HepG2 (cell line): Measurements from ENCODE around the gene UBAC2. TPM values are rescaled to one million over a fixed set of nuclear protein-coding genes. Genes with fewer than 3 reads are reported as not detected.

Source experiments
- BORCS8-MEF2B ChIP-seq: sonication (generic); formaldehyde crosslinking; IDR thresholded peaks from 2 replicates; pipeline ENCODE4 v1.8.0; 2022; ENCODE audit warnings: mild to moderate bottlenecking, missing genetic modification reagents
- GABPA ChIP-seq, 2 experiments: IDR thresholded peaks; 2 replicates each; pipeline ENCODE4 v1.6.1; 2011 to 2016; ENCODE audit warnings: low read depth in 2 of 2, low read length in 1 of 2, missing biosample characterization in 1 of 2, missing genetic modification characterization in 1 of 2
- JUND ChIP-seq: sonication (generic); formaldehyde crosslinking; IDR thresholded peaks from 2 replicates; pipeline ENCODE4 v1.8.0; 2022; ENCODE audit warnings: mild to moderate bottlenecking, missing genetic modification reagents
- MAF1 ChIP-seq: sonication (generic); formaldehyde crosslinking; IDR thresholded peaks from 2 replicates; pipeline ENCODE4 v1.5.0; 2020; ENCODE audit warnings: missing genetic modification reagents, borderline replicate concordance
- MEF2D ChIP-seq: sonication (generic); formaldehyde crosslinking; IDR thresholded peaks from 2 replicates; pipeline ENCODE4 v1.5.1; 2020; ENCODE audit warnings: mild to moderate bottlenecking, missing genetic modification reagents
- NCOA1 ChIP-seq: sonication (generic); formaldehyde crosslinking; IDR thresholded peaks from 2 replicates; pipeline ENCODE4 v1.9.0; 2021; ENCODE audit warnings: missing genetic modification reagents
- NPAS2 ChIP-seq: sonication (generic); formaldehyde crosslinking; IDR thresholded peaks from 2 replicates; pipeline ENCODE4 v1.8.0; 2022; ENCODE audit warnings: mild to moderate bottlenecking, missing genetic modification reagents, borderline replicate concordance
- POLR2A ChIP-seq, 2 experiments: IDR thresholded peaks; 2 replicates each; pipeline ENCODE4 v1.6.1; 2011; ENCODE audit warnings: low read depth in 2 of 2, low read length in 2 of 2, mild to moderate bottlenecking in 1 of 2, moderate library complexity in 1 of 2; ENCODE audit not compliant: insufficient read depth in 1 of 2
- SATB2 ChIP-seq: sonication (generic); formaldehyde crosslinking; IDR thresholded peaks from 2 replicates; pipeline ENCODE4 v1.5.0; 2020; ENCODE audit warnings: missing genetic modification reagents
- THAP11 ChIP-seq: IDR thresholded peaks from 2 replicates; pipeline ENCODE4 v1.6.1; 2016; ENCODE audit warnings: missing biosample characterization, missing genetic modification reagents
- U2AF2 ChIP-seq: fragments of 200-400 bp; formaldehyde crosslinking; IDR thresholded peaks from 2 replicates; pipeline ENCODE4 v1.6.1; 2017; ENCODE audit warnings: low read depth, mild to moderate bottlenecking, low read length
- ZNF101 ChIP-seq: sonication (generic); formaldehyde crosslinking; IDR thresholded peaks from 2 replicates; pipeline ENCODE4 v1.4.0; 2020; ENCODE audit warnings: mild to moderate bottlenecking, low read depth, missing genetic modification reagents, borderline replicate concordance
- ZNF451 ChIP-seq: sonication (generic); formaldehyde crosslinking; IDR thresholded peaks from 2 replicates; pipeline ENCODE4 v1.5.0; 2020; ENCODE audit warnings: mild to moderate bottlenecking, missing genetic modification reagents
- ZNF546 ChIP-seq: sonication (generic); formaldehyde crosslinking; conservative IDR thresholded peaks from 2 replicates; pipeline ENCODE4 v1.8.1; 2023; ENCODE audit warnings: mild to moderate bottlenecking, missing genetic modification reagents
- ZNF556 ChIP-seq: sonication (generic); formaldehyde crosslinking; IDR thresholded peaks from 2 replicates; pipeline ENCODE4 v1.4.0; 2020; ENCODE audit warnings: mild to moderate bottlenecking, missing genetic modification reagents, borderline replicate concordance
- ZNF564 ChIP-seq: sonication (generic); formaldehyde crosslinking; IDR thresholded peaks from 2 replicates; pipeline ENCODE4 v1.8.1; 2023; ENCODE audit warnings: mild to moderate bottlenecking, missing genetic modification reagents
- ZNF670 ChIP-seq: sonication (generic); formaldehyde crosslinking; IDR thresholded peaks from 2 replicates; pipeline ENCODE4 v1.8.0; 2022; ENCODE audit warnings: mild to moderate bottlenecking, missing genetic modification reagents, borderline replicate concordance
- ZNF678 ChIP-seq: sonication (generic); formaldehyde crosslinking; IDR thresholded peaks from 2 replicates; pipeline ENCODE4 v1.4.0; 2020; ENCODE audit warnings: mild to moderate bottlenecking, missing genetic modification reagents
- ZNF737 ChIP-seq: sonication (generic); formaldehyde crosslinking; IDR thresholded peaks from 2 replicates; pipeline ENCODE4 v1.5.0; 2020; ENCODE audit warnings: missing genetic modification reagents, mild to moderate bottlenecking, borderline replicate concordance
- ZNF766 ChIP-seq: sonication (generic); formaldehyde crosslinking; IDR thresholded peaks from 2 replicates; pipeline ENCODE4 v1.5.0; 2020; ENCODE audit warnings: missing genetic modification reagents, borderline replicate concordance
- ZNF841 ChIP-seq: sonication (generic); formaldehyde crosslinking; IDR thresholded peaks from 2 replicates; pipeline ENCODE4 v1.8.1; 2023; ENCODE audit warnings: missing genetic modification reagents, borderline replicate concordance
- polyA plus RNA-seq, 8 experiments: library from polyadenylated mRNA; depleted of rRNA in 3 of 8; stranded (reverse) in 7 of 8; unstranded in 1 of 8; fragments of >200 nt; fragmentation: Illumina TruSeq in 4 of 8; extraction: Trizol in 4 of 8; gene quantifications; 2 replicates each; pipeline versions ENCODE4 v1.2.1 to v1.2.3, GENCODE V29; 2011 to 2016; ENCODE audit warnings: low read depth in 4 of 8, missing spikeins in 1 of 8, mixed read lengths in 1 of 8; ENCODE audit not compliant: insufficient read depth in 1 of 8
- total RNA-seq, 5 experiments: library from RNA; depleted of rRNA; stranded (reverse); fragments of >200 nt; fragmentation: Illumina TruSeq; extraction: Trizol; gene quantifications; 2 replicates each; pipeline ENCODE4 v1.2.3, GENCODE V29; 2016; ENCODE audit warnings: low read depth in 1 of 5
- TF ChIP-seq, protein P1 (sequence below): sonication (generic); formaldehyde crosslinking; IDR thresholded peaks from 2 replicates; pipeline ENCODE4 v1.4.0; 2020; ENCODE audit warnings: missing genetic modification reagents
- TF ChIP-seq, protein P2 (sequence below): sonication (generic); formaldehyde crosslinking; IDR thresholded peaks from 2 replicates; pipeline ENCODE4 v1.4.0; 2020; ENCODE audit warnings: mild to moderate bottlenecking, missing genetic modification reagents
- TF ChIP-seq, protein P3 (sequence below): sonication (generic); formaldehyde crosslinking; IDR thresholded peaks from 2 replicates; pipeline ENCODE4 v1.4.0; 2020; ENCODE audit warnings: missing genetic modification reagents, mild to moderate bottlenecking, borderline replicate concordance

The UBAC2 gene
- total and polyA plus RNA-seq, 2 of the 13 experiments (the other 11 are each of a cell fraction or from before 2014, with no cell fraction given) = 61.3 to 80.8 TPM

DNA sequence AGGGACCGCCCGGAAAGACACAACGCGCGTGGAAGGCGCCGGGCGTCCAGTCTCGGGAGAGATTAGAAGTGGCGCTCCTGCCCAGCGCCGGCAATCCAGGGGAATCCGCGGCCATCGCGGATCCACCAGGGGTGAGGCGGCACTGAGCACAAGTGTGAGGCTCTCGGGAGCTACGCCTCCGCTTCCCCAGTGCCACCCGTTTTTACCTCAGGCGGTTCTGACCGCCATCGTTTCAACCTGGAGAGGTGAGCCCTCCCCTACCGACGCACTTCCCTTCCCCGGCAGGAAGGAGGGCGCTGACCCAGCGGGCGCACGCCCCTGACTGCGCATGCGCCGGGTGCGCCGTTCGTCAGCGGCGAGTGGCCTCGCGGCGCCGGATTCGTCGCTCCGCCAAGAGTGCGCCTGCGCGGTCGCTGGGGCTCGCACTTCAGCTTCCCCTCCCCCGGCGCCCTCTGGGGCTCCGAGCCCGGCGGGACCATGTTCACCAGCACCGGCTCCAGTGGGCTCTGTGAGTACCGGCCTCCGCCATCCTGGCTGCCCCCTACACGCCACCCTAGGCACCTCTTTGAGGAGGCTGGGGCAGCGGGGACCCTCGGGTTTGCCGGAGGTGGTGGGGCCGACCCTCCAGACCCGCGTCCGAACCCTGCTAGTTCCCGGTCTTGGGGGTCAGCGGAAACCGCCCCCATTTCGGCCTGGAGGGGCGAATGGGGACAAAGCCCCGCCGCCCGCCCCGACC, at the start of gene UBAC2 (continued):
- TF ChIP-seq MAF1 = no peak
- 0 out of 2 replicates have a peak, but pooled peaks have one; percentile 72 for TF ChIP-seq ZNF670 (CRISPR knock-in tag)
- TF ChIP-seq NCOA1 (CRISPR knock-in tag) = peak; percentile 18; the same call in 1 of the 2 replicates
- TF ChIP-seq THAP11 = peak; percentile 86
- TF ChIP-seq, protein P1, sequence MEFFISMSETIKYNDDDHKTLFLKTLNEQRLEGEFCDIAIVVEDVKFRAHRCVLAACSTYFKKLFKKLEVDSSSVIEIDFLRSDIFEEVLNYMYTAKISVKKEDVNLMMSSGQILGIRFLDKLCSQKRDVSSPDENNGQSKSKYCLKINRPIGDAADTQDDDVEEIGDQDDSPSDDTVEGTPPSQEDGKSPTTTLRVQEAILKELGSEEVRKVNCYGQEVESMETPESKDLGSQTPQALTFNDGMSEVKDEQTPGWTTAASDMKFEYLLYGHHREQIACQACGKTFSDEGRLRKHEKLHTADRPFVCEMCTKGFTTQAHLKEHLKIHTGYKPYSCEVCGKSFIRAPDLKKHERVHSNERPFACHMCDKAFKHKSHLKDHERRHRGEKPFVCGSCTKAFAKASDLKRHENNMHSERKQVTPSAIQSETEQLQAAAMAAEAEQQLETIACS (CRISPR knock-in tag) = no peak
- no peak for TF ChIP-seq ZNF101
- no peak for TF ChIP-seq JUND
- TF ChIP-seq POLR2A (IDR thresholded peaks at IDR 0.05; ENCODE audit: insufficient read depth in 1 of 2, low read depth in 2 of 2, low read length in 2 of 2) = peak; percentile 96 to 98
- no peak for TF ChIP-seq BORCS8-MEF2B
- no peak for TF ChIP-seq ZNF737 (CRISPR knock-in tag)
- no peak for TF ChIP-seq U2AF2
- no peak for TF ChIP-seq NPAS2
- no peak for TF ChIP-seq MEF2D (CRISPR knock-in tag)
- TF ChIP-seq ZNF766 (CRISPR knock-in tag) = no peak
- TF ChIP-seq SATB2 (CRISPR knock-in tag) = no peak
- no peak for TF ChIP-seq ZNF451 (CRISPR knock-in tag)
- no peak for TF ChIP-seq ZNF546
- no peak for TF ChIP-seq ZNF564 (CRISPR knock-in tag)
- TF ChIP-seq ZNF678 = no peak
- TF ChIP-seq ZNF841 (CRISPR knock-in tag) = no peak
- TF ChIP-seq ZNF556 = peak; percentile 79
- peak; percentile 87 for TF ChIP-seq GABPA (IDR thresholded peaks at IDR 0.05; ENCODE audit: low read depth, low read length)
- TF ChIP-seq GABPA (CRISPR knock-in tag; IDR thresholded peaks at IDR 0.05; ENCODE audit: low read depth) = peak; percentile 89
- TF ChIP-seq, protein P2, sequence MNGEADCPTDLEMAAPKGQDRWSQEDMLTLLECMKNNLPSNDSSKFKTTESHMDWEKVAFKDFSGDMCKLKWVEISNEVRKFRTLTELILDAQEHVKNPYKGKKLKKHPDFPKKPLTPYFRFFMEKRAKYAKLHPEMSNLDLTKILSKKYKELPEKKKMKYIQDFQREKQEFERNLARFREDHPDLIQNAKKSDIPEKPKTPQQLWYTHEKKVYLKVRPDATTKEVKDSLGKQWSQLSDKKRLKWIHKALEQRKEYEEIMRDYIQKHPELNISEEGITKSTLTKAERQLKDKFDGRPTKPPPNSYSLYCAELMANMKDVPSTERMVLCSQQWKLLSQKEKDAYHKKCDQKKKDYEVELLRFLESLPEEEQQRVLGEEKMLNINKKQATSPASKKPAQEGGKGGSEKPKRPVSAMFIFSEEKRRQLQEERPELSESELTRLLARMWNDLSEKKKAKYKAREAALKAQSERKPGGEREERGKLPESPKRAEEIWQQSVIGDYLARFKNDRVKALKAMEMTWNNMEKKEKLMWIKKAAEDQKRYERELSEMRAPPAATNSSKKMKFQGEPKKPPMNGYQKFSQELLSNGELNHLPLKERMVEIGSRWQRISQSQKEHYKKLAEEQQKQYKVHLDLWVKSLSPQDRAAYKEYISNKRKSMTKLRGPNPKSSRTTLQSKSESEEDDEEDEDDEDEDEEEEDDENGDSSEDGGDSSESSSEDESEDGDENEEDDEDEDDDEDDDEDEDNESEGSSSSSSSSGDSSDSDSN (CRISPR knock-in tag) = peak; percentile 60; the same call in 1 of the 2 replicates
- TF ChIP-seq, protein P3, sequence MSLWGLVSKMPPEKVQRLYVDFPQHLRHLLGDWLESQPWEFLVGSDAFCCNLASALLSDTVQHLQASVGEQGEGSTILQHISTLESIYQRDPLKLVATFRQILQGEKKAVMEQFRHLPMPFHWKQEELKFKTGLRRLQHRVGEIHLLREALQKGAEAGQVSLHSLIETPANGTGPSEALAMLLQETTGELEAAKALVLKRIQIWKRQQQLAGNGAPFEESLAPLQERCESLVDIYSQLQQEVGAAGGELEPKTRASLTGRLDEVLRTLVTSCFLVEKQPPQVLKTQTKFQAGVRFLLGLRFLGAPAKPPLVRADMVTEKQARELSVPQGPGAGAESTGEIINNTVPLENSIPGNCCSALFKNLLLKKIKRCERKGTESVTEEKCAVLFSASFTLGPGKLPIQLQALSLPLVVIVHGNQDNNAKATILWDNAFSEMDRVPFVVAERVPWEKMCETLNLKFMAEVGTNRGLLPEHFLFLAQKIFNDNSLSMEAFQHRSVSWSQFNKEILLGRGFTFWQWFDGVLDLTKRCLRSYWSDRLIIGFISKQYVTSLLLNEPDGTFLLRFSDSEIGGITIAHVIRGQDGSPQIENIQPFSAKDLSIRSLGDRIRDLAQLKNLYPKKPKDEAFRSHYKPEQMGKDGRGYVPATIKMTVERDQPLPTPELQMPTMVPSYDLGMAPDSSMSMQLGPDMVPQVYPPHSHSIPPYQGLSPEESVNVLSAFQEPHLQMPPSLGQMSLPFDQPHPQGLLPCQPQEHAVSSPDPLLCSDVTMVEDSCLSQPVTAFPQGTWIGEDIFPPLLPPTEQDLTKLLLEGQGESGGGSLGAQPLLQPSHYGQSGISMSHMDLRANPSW (CRISPR knock-in tag) = no peak
